Tibial nerve (tissue), 4 donors: ENCODE results near the gene TTC17.

Experiments used
- CTCF ChIP-seq, 5 experiments: fragments of 200-600 bp in 3 of 5; fragments of 450-650 bp in 2 of 5; sonication (generic) in 3 of 5; IDR thresholded peaks; one replicate each; pipeline ENCODE4 v1.5.1; 2016 to 2019; ENCODE audit warnings: antibody characterized with exemption in 5 of 5, mild to moderate bottlenecking in 3 of 5, moderate library complexity in 2 of 5
- EP300 ChIP-seq, 2 donors: sonication (generic); formaldehyde crosslinking; IDR thresholded peaks; one replicate each; pipeline ENCODE4 v1.6.1; 2017; ENCODE audit warnings: antibody characterized with exemption in 2 of 2, mild to moderate bottlenecking in 1 of 2
- POLR2A ChIP-seq, 2 donors: fragments of 450-650 bp; IDR thresholded peaks; one replicate each; pipeline ENCODE4 v1.6.1; 2017; ENCODE audit warnings: antibody characterized with exemption in 2 of 2, mild to moderate bottlenecking in 2 of 2, moderate library complexity in 2 of 2

GRCh38 chr11:43447151-43447550, 88.4 kb downstream of the TTC17 start:
- TF ChIP-seq CTCF (IDR thresholded peaks at IDR 0.05) = no peak
- no peak for TF ChIP-seq POLR2A (IDR thresholded peaks at IDR 0.05)
- TF ChIP-seq EP300 (IDR thresholded peaks at IDR 0.05) = no peak
